A549 (cell line): ENCODE measurements around the gene NOS1AP. TPM values are rescaled to one million over a fixed set of nuclear protein-coding genes. Genes with fewer than 3 reads are reported as not detected.
A peak's percentile ranks its signal among the peaks of the same experiment; 100 is the strongest.

Source experiments
- ATAC-seq, 2 experiments: fragments of 200-7000 bp in 1 of 2; fragments of >200 bp in 1 of 2; cut with Nextera tagmentation in 1 of 2; cut with Tn5 transposase in 1 of 2; 3 replicates each; pipeline versions ENCODE4 v1.8.0 to v1.9.1; 2018 to 2020; ENCODE audit warnings: mild to moderate bottlenecking in 1 of 2, moderate library complexity in 1 of 2
- CTCF ChIA-PET: fragments of 300-600 bp; sonication (Branson Sonifier 250); formaldehyde crosslinking; extraction: SDS; loops from one replicate; lab custom pipeline; 2021; ENCODE audit warnings: antibody characterized with exemption, inconsistent platforms; lab: Yijun Ruan, JAX
- POLR2A ChIA-PET: fragments of 350-600 bp; formaldehyde crosslinking; extraction: SDS; loops from one replicate; lab custom pipeline; 2021; ENCODE audit warnings: antibody characterized with exemption, inconsistent platforms; lab: Yijun Ruan, JAX
- DNase-seq, 2 experiments: peaks; one replicate each; pipeline versions ENCODE4 v3.0.0 to v3.0.0-alpha.2; 2011 to 2016; ENCODE audit warnings: low read depth in 1 of 2, low spot score in 1 of 2
- FAIRE-seq: peaks from 2 replicates; lab custom pipeline; 2011; peaks lifted over from hg19 to GRCh38; lab: Jason Lieb, UNC
- H3K27ac ChIP-seq, 2 experiments: fragments of >200 bp; sonication (Bioruptor Twin); formaldehyde crosslinking; 3 replicates each; pipeline ENCODE4 v1.5.1; 2016 to 2017
- H3K4me1 ChIP-seq: fragments of >200 bp; sonication (Bioruptor Twin); formaldehyde crosslinking; 3 replicates; pipeline ENCODE4 v1.6.1; 2016
- H3K4me2 ChIP-seq: fragments of >200 bp; sonication (Bioruptor Twin); formaldehyde crosslinking; 3 replicates; pipeline ENCODE4 v1.6.1; 2016
- H3K4me3 ChIP-seq: fragments of >200 bp; sonication (Bioruptor Twin); formaldehyde crosslinking; 3 replicates; pipeline ENCODE4 v1.5.1; 2016
- H3K9me3 ChIP-seq: fragments of >200 bp; sonication (Bioruptor Twin); formaldehyde crosslinking; 3 replicates; pipeline ENCODE4 v1.6.1; 2016
- ATOH8 ChIP-seq: fragments of 250-450 bp; sonication (Bioruptor Pico); IDR thresholded peaks from 2 replicates; pipeline ENCODE4 v1.5.0; 2020; ENCODE audit warnings: low read depth, mild to moderate bottlenecking, moderate library complexity
- BCL3 ChIP-seq: fragments of >200 bp; sonication (Bioruptor Twin); formaldehyde crosslinking; IDR thresholded peaks from 3 replicates; pipeline ENCODE4 v1.6.1; 2016
- E2F6 ChIP-seq: IDR thresholded peaks from 2 replicates; pipeline ENCODE4 v1.6.1; 2012; ENCODE audit warnings: low read depth, borderline replicate concordance
- FOXS1 ChIP-seq: fragments of 250-450 bp; sonication (Bioruptor Pico); IDR thresholded peaks from 2 replicates; pipeline ENCODE4 v1.5.0; 2020; ENCODE audit warnings: mild to moderate bottlenecking, moderate library complexity
- HES2 ChIP-seq: fragments of >200 bp; sonication (Bioruptor Twin); formaldehyde crosslinking; IDR thresholded peaks from 2 replicates; pipeline ENCODE4 v1.6.1; 2016
- HOXA7 ChIP-seq: fragments of 250-450 bp; sonication (Bioruptor Pico); IDR thresholded peaks from 2 replicates; pipeline ENCODE4 v1.5.0; 2020; ENCODE audit warnings: mild to moderate bottlenecking, moderate library complexity
- JUN ChIP-seq, 2 experiments: fragments of >200 bp; sonication (Bioruptor Twin); formaldehyde crosslinking; IDR thresholded peaks; 2 replicates in 1 of 2; 3 replicates in 1 of 2; pipeline ENCODE4 v1.6.1; 2016 to 2017
- KDM1A ChIP-seq: fragments of 200-600 bp; sonication (generic); IDR thresholded peaks from 2 replicates; pipeline ENCODE4 v1.6.1; 2016; ENCODE audit warnings: low read depth, mild to moderate bottlenecking
- MAZ ChIP-seq: fragments of 150-350 bp; IDR thresholded peaks from 2 replicates; pipeline ENCODE4 v1.6.1; 2014; ENCODE audit warnings: antibody characterized with exemption, low read depth, low read length, borderline replicate concordance
- NR3C1 ChIP-seq: fragments of >200 bp; sonication (Bioruptor Twin); formaldehyde crosslinking; IDR thresholded peaks from 3 replicates; pipeline ENCODE4 v1.6.1; 2017
- PHF8 ChIP-seq: fragments of 200-600 bp; sonication (generic); IDR thresholded peaks from 2 replicates; pipeline ENCODE4 v1.6.1; 2016; ENCODE audit warnings: low read depth, mild to moderate bottlenecking, antibody characterized with exemption, moderate library complexity, borderline replicate concordance
- POLR2AphosphoS2 ChIP-seq: conservative IDR thresholded peaks from 2 replicates; pipeline ENCODE4 v1.6.1; 2012; ENCODE audit warnings: low read length, improper control_type of control experiment, inconsistent platforms
- RAD21 ChIP-seq, 2 experiments: fragments of >200 bp in 1 of 2; sonication (Bioruptor Twin) in 1 of 2; formaldehyde crosslinking in 1 of 2; IDR thresholded peaks in 1 of 2; conservative IDR thresholded peaks in 1 of 2; 2 replicates in 1 of 2; 3 replicates in 1 of 2; pipeline ENCODE4 v1.6.1; 2012 to 2018; ENCODE audit warnings: inconsistent platforms in 1 of 2
- REST ChIP-seq: fragments of 200-600 bp; sonication (generic); IDR thresholded peaks from 2 replicates; pipeline ENCODE4 v1.6.1; 2016; ENCODE audit warnings: antibody characterized with exemption, mild to moderate bottlenecking, moderate library complexity
- WGBS: methylation state at CpG from one replicate; pipeline ENCODE4 v1.1.6; 2017; ENCODE audit errors: missing lambda C conversion rate; 5-methylcytosine and 5-hydroxymethylcytosine counted together
- polyA plus RNA-seq, 4 experiments: library from polyadenylated mRNA; depleted of rRNA in 3 of 4; stranded (reverse); fragments of >200 nt; fragmentation: RNase III in 1 of 4; extraction: RNeasy Plus Mini Kit Qiagen cat#74134 plus additional on column Dnase treatment in 1 of 4; gene quantifications; 2 replicates in 3 of 4; 3 replicates in 1 of 4; pipeline ENCODE4 v1.2.3, GENCODE V29; 2011 to 2017

NOS1AP gene
- polyA plus RNA-seq, 2 of the 4 experiments (the other 2 are of a cell fraction), result 0.17 to 0.25 TPM

- TF ChIP-seq BCL3 (no peak), E2F6 (no peak), PHF8 (no peak)
Measured at GRCh38 chr1:162388083-162388594, 318.6 kb downstream of the NOS1AP start (continued).

GRCh38 chr1:162388615-162389014 lies 319.1 kb downstream of the NOS1AP start:
- H3K4me3 ChIP-seq, result no peak overlapping the region
- CTCF ChIA-PET, result interaction anchor here (3.1 to 5.9 kb wide), 2 partner anchors 7 to 332 kb away, joined by 15 to 35 read pairs; partner anchors contain the start of gene C1orf226
- no peak overlapping the region for H3K4me2 ChIP-seq
- ATAC-seq, result no peak
- DNase-seq, result no peak
- TF ChIP-seq RAD21 (conservative IDR thresholded peaks at IDR 0.05 in 1 of 2, IDR thresholded peaks at IDR 0.05 in 1 of 2) (no peak), PHF8 (no peak), NR3C1 (no peak), HES2 (no peak), KDM1A (no peak), HOXA7 (no peak), REST (no peak), MAZ (no peak), JUN (IDR thresholded peaks at IDR 0.05) (no peak), POLR2AphosphoS2 (no peak)
- POLR2A ChIA-PET, result no interaction called here
- 87% methylated on average over 5 of the region's 5 CpGs for WGBS
- peak overlapping the region in 1 of 2 experiments; percentile 13; a peak in 1 of 6 replicates for H3K27ac ChIP-seq
- H3K9me3 ChIP-seq, result no peaks in the 10 kb centered on the region
- no peak for FAIRE-seq
- H3K4me1 ChIP-seq, result no peaks in the 10 kb centered on the region

- DNase-seq (no peak), ATAC-seq (no peak), FAIRE-seq (no peak)
- peak overlapping the region in 1 of 2 experiments; percentile 13; a peak in 1 of 6 replicates for H3K27ac ChIP-seq
- no peak overlapping the region for H3K4me2 ChIP-seq
- no peaks in the 10 kb centered on the region for H3K9me3 ChIP-seq
- ChIA-PET POLR2A (no interaction called here), CTCF (interaction anchor here (1.2 to 5.9 kb wide), 3 partner anchors 7 to 335 kb away, joined by 3 to 35 read pairs (median 15); partner anchors contain the start of gene C1orf226)
- no peak overlapping the region for H3K4me3 ChIP-seq
- no peaks in the 10 kb centered on the region for H3K4me1 ChIP-seq
- TF ChIP-seq FOXS1 (CRISPR knock-in tag) (no peak), ATOH8 (CRISPR knock-in tag) (no peak)
- TF ChIP-seq, all 56 proteins: peak for 0
- 57% methylated on average over 11 of the region's 11 CpGs for WGBS
Measured at GRCh38 chr1:162389021-162389818, 319.7 kb downstream of the NOS1AP start.
